GM18498 (cell line): ENCODE results near the gene MLLT3.
A peak's percentile ranks its signal among the peaks of the same experiment; 100 is the strongest.

Experiments used
- ATAC-seq: cut with Tn5 transposase; IDR thresholded peaks from one replicate; pipeline ENCODE4 v1.9.1; 2021; ENCODE audit warnings: mild to moderate bottlenecking, moderate library complexity; ENCODE audit not compliant: unreplicated experiment

MLLT3 gene

GRCh38 chr9:20524776-20525175 lies 97.5 kb downstream of the MLLT3 start:
- ATAC-seq: no peak

DNA sequence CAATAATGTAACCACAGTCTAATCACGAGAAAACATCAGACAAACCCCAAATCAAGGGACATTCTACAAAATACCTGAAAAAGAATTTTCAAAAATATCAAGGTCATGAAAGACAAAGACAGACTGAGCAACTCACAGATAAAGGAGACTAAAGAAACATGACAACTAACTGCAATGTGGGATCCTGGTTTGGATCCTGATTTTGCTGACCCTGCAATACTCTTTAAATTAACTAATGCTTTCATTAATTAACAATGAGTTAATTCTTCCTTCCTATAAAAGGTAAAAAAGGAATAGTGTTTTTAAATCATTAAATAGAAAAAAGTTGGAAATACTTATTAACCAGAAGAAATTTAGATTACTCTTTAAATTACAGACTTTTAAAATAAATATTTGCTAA lies 103.6 kb downstream of the MLLT3 start:
- ATAC-seq: no peak

DNA sequence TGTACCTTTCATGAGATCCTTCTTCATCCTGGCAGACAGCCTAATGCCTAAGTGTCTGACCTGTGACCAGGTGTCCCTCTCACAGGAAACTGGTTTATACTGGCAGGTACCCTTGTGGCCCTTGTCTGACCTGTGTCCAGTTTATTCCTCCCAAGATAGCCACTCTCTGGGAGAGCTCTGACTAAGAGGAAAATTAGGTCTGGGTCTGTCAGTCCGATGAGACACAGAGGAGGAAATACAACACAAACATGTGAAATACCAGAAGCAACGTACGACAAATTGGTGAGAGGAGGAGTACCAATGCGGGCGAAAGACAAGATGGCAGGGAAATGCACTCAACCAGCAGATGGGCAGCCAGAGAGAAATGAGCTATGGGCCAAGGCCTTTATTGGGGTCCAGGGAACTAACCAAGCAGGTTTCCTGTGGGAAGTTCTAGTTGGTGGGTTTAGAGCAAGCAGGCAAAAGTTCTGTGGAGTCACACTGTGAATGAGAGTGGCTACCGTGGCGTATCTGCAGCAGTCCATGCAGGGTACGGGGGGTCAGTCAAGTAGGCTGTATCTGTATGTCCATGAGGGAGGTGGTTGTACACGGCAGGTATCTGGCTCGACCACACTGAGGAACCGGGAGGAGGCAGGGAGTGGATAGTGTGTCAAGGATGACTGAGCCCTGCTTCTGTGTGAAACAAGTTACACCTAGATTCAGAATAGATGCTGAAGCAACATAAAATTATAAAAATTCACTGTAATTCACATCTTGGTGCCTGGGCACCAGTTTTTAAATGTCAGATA lies 109.0 kb downstream of the MLLT3 start:
- no peak for ATAC-seq

- no peak for ATAC-seq
Measured at GRCh38 chr9:20512636-20513035, 109.7 kb downstream of the MLLT3 start.

DNA sequence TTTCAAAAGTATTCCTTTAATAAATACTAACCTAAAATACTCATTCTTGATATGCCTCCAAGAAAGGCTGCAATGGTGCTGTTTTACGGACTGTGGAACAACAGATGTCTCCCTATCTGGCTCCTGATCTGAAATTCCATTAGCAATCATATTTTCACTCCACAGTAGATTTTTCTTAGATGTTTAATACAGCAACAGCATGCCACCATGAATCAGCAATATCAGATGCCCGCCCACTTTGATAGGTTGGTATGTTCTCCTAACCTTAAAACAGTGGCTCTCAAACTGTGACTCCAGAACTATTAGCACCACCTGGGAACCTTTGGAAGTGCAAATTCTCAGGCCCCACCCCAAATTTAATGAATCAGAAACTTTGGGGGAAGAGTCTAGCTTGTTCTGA lies 110.2 kb downstream of the MLLT3 start:
- ATAC-seq: no peak

GRCh38 chr9:20511686-20512085 lies 110.6 kb downstream of the MLLT3 start:
- no peak for ATAC-seq

DNA sequence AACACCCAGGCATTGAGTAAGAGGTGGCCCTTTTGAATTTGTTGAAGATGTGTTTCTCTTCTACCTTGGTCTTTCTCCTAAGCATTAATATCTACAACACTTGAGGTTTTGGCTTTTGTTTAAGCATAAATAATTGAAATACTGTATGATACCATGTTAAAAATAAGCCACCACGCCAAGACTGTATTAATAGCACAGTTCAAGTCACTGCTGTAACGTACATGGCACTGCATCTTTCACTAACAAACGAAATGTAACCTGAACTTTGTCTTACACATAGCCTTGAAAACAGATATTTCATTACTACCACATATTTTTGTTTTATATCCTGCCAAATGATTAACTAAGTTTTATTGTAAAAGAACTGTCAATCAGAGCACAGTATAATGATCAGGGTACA lies 112.8 kb downstream of the MLLT3 start:
- no peak for ATAC-seq

GRCh38 chr9:20508242-20508641 lies 114.1 kb downstream of the MLLT3 start:
- peak; percentile 82 for ATAC-seq

DNA sequence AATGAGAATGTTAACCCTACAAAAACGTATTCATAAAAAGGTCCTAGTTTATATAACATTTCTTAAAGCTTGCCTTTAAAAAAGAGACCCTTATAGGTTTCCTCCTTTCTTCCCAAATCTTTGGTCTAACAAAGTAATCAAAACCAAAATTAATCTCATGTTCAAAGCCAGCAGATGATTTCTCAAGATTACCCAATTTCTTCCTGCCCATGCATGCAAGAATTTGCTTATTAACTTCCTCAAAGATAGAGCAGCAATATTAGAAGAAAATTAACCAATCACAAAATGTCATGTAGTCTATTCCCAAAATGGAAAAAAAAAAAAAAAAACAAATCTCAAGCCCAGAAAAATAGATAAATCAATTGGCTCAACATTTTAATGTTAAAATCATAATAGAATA lies 114.9 kb downstream of the MLLT3 start:
- no peak for ATAC-seq

DNA sequence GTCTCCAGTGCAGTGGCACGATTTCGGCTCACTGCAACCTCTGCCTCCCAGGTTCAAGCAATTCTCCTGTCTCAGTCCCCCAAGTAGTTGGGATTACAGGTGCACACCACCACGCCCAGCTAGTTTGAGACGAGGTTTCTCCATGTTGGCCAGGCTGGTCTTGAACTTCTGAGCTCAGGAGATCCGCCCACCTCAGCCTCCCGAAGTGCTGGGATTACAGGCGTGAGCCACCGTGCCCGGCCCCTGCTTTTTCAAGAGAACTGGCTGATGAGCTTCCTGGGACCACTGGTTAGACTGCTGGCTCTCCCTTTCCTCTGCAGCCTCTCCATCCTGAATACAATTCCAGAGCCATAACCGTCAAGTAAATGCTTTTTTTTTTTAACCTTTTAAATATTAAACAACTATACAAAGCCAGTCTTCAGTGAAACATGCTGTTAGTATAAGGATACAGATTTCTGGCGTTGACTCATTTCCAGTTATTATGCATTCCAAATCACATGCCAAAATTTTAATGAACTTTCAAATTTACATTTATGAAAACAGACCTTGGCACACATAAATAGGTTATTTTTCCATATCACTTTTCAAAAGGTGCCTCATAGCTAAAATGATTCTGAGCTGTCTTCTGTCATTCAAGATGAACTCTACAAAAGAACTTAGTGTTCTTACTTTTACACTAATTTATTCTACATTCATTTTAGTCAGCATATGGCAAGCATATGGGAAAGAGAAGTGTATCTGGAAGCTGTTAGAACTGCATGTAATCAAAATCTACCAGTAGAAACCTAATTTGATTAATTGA lies 116.0 kb downstream of the MLLT3 start:
- ATAC-seq: no peak

DNA sequence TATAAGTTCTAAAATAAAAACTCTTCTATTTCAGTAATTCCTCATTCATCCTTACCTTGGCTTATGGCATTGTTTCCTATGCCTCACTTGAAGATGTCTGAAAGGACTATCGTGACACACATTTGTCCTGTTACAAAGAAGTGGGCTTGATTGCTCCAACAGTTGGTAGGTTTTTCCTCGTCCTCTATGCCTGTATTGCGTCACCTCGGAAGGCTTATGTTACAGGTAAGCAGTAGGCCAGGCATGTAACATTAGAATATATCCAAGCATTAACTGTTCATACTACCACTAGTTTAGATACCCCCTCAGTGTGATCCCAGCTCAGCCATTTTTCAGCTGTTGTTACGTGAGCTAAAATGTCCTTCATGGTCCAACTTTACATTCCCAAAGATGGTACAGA lies 116.7 kb downstream of the MLLT3 start:
- ATAC-seq: no peak

DNA sequence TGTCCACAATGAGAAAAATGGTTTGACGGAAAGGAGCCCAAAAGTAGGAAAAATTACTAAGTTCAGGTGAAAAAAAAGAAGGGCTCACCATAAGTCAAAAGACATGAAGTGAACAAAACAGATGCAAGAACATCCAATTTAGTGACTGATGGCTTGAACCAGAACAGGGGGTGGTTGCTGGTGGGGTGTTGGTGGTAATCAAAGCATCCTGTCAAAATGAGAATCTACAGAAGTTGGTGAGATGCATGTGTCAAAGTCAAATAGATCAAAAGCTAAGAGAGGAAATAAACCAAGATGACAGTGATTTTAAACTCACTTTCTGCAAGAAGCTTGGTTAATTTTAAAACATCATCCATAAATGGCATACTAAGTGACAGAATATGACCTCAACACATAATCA lies 117.4 kb downstream of the MLLT3 start:
- ATAC-seq: no peak

DNA sequence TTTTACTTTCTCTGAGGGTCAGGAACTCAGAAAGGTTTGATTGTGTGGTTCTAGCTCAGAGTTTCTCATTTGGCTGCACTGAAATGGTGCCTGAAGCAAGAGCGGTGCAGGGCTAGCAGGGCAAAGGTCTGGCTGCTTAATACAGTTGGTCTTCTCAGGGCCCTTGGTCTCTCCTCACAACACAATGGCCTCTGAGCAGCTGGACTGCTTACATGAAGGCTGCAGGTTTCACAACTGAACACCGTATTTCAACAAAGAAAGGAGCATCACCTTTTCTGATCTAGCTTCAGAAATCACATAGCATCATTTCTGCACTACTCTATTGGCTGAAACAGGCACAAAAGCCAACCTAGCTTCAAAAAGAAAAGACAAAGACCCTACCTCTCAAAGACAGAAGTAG lies 122.2 kb downstream of the MLLT3 start:
- ATAC-seq: no peak

DNA sequence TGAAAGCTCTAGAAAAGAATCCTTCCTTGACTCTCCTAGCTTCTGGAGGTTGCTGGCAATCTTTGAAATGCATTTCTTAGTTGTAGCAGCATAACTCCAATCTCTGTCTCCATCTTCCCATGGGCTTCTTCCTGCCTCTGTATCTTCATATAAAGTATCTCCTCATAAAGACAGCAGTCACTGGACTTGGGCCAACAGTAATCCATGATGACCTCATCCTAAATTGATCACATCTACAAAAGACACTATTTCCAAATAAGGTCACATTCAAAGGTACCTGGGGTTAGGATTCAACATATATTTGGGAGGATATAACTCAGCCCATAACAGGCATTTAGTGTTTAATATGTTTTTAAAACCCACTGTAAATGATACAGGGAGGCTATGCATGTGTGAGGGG lies 123.3 kb downstream of the MLLT3 start:
- ATAC-seq: no peak

DNA sequence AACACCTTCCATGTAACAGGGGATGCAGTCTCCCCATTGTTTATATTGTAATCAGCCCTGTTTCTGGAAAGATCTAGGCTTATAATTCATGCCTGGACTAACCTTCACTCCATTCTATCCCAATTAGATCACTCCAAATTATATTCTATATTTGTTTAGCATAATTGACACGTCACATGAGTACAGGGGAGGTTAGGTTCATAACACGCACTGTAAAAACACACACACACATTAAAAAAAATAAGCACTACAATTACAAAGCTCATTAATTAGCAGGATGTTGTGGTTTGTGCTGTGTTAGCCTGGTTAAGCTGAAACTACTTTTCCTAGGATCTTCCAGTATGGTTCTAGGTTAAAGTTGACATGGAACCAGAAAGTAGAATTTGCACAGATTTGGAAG lies 126.0 kb downstream of the MLLT3 start:
- no peak for ATAC-seq

GRCh38 chr9:20495098-20495497 lies 127.2 kb downstream of the MLLT3 start:
- ATAC-seq: no peak

GRCh38 chr9:20494035-20494434 lies 128.3 kb downstream of the MLLT3 start:
- ATAC-seq: no peak

GRCh38 chr9:20492772-20493171 lies 129.5 kb downstream of the MLLT3 start:
- no peak for ATAC-seq

DNA sequence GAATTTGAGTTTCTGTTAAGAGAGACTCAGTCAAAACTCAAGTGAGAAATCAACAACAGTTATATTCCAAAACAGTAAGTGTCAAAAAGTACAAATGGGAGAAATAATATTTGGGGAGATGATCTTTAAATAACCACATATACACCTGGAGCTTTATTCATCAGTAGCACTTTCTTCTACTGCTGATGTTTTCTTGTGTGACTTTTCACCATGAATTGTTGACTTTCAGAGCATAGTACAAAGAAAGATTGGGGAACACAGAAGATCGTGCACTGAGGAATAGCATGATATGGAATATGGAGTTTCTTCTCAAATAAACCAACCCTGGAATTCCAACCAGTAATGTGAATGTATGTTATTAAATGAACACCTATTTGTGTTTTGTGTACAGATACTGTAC lies 130.7 kb downstream of the MLLT3 start:
- no peak for ATAC-seq

GRCh38 chr9:20490246-20490834 lies 132.0 kb downstream of the MLLT3 start:
- ATAC-seq: no peak

DNA sequence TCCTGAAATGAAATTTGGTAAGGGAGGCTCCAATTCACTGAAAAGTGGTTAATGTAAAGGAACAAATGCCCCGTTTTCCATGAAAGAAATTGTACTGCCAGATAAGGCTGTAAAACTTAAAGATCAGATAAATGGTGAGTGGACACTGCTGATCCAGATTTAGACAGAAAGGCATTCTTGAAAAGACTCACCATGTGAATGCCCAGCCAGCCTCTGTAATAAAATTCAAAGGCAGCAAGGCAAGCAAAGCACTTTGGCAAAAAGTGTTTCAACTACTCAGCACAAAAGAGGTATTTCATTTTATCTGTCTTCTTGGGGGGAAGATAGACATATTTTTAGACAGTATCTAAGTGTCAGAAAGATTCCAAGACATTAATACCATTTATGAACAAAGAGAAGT lies 133.6 kb downstream of the MLLT3 start:
- ATAC-seq: no peak

DNA sequence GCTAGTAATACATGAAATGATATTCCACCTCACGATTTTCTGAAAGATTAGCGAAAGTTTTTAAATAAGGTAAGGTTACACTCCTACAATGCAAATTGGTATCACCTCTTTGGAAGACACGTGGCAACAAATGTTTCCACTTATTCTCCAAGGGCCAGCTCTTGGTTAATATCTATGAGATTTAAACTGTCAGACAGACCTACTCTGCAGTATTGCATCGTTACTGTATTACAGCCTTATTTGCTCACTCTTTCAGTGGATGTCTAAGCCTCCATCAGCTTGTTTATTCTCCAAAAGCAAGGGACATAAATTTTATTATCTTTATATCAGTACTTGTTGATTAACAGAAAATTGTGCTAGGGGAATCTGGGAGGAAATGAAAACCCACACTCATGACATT lies 135.7 kb downstream of the MLLT3 start:
- ATAC-seq: no peak
